WERI-Rb-1 (cell line): Measurements from ENCODE around the gene SLAMF9.
A peak's percentile ranks its signal among the peaks of the same experiment; 100 is the strongest.

Source experiments
- DNase-seq: peaks from one replicate; pipeline ENCODE4 v3.0.0-alpha.2; 2020
- H3K27ac ChIP-seq: fragments of 250-450 bp; sonication (Bioruptor Pico); 2 replicates; pipeline ENCODE4 v1.5.1; 2020; ENCODE audit warnings: mild to moderate bottlenecking, moderate library complexity
- H3K27me3 ChIP-seq: fragments of 250-450 bp; sonication (Bioruptor Pico); 2 replicates; pipeline ENCODE4 v1.5.1; 2021; ENCODE audit warnings: mild to moderate bottlenecking, low read depth, moderate library complexity; ENCODE audit not compliant: insufficient read depth, severe bottlenecking
- H3K36me3 ChIP-seq: fragments of 250-450 bp; sonication (Bioruptor Pico); 2 replicates; pipeline ENCODE4 v1.5.1; 2020; ENCODE audit warnings: mild to moderate bottlenecking, moderate library complexity
- H3K4me3 ChIP-seq: 2 replicates; pipeline ENCODE4 v1.5.1; 2011; ENCODE audit warnings: low read depth, mild to moderate bottlenecking, control low read depth, low read length
- H3K9me3 ChIP-seq: fragments of 250-450 bp; sonication (Bioruptor Pico); 2 replicates; pipeline ENCODE4 v1.5.1; 2021; ENCODE audit warnings: mild to moderate bottlenecking, moderate library complexity; ENCODE audit not compliant: severe bottlenecking
- TF ChIP-seq, protein P1 (sequence below): IDR thresholded peaks from 2 replicates; pipeline ENCODE4 v1.5.1; 2011; ENCODE audit warnings: low read depth, mild to moderate bottlenecking, control low read depth, inconsistent platforms, low read length

Gene SLAMF9

DNA sequence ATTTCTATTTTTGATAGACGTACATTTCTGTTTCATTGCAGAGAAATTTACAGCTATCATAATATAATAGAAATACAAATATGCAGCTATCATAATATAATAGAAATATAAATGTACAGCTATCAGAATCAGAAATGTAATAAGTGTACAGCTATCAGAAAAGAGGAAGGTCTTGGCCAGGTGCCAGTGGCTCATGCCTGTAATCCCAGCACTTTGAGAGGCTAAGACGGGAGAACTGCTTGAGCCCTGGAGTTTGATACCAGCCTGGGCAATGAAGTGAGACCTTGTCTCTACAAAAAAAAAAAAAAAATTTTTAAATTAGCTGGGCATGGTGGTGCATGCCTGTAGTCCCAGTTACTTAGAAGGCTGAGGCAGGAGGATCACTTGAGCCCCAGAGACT lies 39.9 kb upstream of the SLAMF9 start:
- Histone ChIP-seq H3K4me3 (no peak overlapping the region), H3K27me3 (no peaks in the 10 kb centered on the region), H3K27ac (no peak overlapping the region), H3K9me3 (no peaks in the 10 kb centered on the region), H3K36me3 (no peaks in the 10 kb centered on the region)
- TF ChIP-seq, protein P1, sequence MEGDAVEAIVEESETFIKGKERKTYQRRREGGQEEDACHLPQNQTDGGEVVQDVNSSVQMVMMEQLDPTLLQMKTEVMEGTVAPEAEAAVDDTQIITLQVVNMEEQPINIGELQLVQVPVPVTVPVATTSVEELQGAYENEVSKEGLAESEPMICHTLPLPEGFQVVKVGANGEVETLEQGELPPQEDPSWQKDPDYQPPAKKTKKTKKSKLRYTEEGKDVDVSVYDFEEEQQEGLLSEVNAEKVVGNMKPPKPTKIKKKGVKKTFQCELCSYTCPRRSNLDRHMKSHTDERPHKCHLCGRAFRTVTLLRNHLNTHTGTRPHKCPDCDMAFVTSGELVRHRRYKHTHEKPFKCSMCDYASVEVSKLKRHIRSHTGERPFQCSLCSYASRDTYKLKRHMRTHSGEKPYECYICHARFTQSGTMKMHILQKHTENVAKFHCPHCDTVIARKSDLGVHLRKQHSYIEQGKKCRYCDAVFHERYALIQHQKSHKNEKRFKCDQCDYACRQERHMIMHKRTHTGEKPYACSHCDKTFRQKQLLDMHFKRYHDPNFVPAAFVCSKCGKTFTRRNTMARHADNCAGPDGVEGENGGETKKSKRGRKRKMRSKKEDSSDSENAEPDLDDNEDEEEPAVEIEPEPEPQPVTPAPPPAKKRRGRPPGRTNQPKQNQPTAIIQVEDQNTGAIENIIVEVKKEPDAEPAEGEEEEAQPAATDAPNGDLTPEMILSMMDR, result no peak
- DNase-seq, result peak; percentile 71

GRCh38 chr1:159992161-159992560 lies 38.1 kb upstream of the SLAMF9 start:
- TF ChIP-seq, protein P1, result no peak
- H3K27me3 ChIP-seq, result no peaks in the 10 kb centered on the region
- DNase-seq, result peak; percentile 8
- H3K27ac ChIP-seq, result no peak overlapping the region
- no peak overlapping the region for H3K4me3 ChIP-seq
- H3K9me3 ChIP-seq, result no peaks in the 10 kb centered on the region
- H3K36me3 ChIP-seq, result no peaks in the 10 kb centered on the region

- Histone ChIP-seq H3K36me3 (no peaks in the 10 kb centered on the region), H3K4me3 (no peak overlapping the region), H3K27ac (no peak overlapping the region), H3K27me3 (no peaks in the 10 kb centered on the region), H3K9me3 (no peaks in the 10 kb centered on the region)
- TF ChIP-seq, protein P1, result no peak
- peak; percentile 0 for DNase-seq
Measured at GRCh38 chr1:159991513-159991912, 37.5 kb upstream of the SLAMF9 start.

DNA sequence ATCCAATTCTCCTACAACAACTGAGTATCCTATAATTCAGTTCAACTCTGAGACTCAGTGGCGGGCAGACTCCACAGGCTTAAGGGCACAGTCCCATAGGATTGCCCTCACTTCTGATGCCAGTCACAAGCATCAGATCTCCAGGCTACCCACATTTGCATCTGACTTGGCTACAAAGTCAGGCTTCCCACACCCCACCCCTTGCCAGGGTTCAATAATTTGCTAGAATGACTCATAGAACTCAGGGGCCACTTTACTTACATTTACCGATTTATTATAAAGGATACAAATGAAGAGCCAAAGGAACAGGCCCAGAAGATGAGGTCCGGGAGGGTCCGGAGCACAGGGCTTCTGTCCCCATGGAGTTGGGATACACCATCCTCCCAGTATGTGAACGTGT lies 36.0 kb upstream of the SLAMF9 start:
- Histone ChIP-seq H3K27me3 (no peaks in the 10 kb centered on the region), H3K36me3 (no peaks in the 10 kb centered on the region), H3K9me3 (no peaks in the 10 kb centered on the region), H3K4me3 (no peak overlapping the region), H3K27ac (no peak overlapping the region)
- TF ChIP-seq, protein P1, result no peak
- peak; percentile 2 for DNase-seq

DNA sequence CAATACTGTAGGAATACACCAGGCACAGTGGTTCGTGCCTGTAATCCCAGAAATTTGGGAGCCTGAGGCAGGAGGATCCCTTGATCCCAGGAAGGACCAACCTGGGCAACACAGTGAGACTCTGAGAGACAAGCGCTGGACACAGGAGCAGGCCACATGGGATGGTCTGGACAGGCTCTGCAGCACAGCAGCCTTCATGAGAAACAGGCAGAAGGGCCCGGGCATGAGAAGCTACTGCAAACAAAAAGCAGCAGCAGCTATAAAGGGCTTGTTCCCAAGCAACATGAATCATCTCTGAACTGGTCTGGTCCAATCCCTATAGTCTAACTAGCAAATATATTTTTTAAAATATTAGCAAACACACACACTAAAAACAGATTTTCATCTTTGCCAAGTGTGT lies 35.5 kb upstream of the SLAMF9 start:
- Histone ChIP-seq H3K27me3 (no peaks in the 10 kb centered on the region), H3K9me3 (no peaks in the 10 kb centered on the region), H3K4me3 (no peak overlapping the region), H3K36me3 (no peaks in the 10 kb centered on the region), H3K27ac (no peak overlapping the region)
- peak; percentile 5 for DNase-seq
- TF ChIP-seq, protein P1, result no peak

DNA sequence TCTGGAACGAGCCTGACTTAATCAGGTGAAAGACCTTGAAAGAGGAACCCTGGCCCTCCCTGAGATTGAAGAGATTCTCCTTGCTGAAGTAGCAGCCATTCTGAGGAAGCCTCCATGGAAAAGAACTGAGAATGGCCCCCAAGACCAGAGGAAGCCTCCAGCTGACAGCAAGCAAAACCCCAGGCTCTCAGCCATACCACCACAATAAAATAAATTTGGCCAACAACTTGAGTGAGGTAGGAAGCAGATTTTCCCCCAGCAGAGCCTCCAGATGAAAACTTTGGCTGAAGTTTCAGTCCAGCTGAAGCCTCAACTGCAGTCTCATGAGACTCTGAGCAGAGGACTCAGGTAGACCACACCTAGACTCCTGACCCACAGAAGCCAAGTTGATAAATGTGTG lies 34.0 kb upstream of the SLAMF9 start:
- H3K27ac ChIP-seq, result no peak overlapping the region
- TF ChIP-seq, protein P1, result no peak
- H3K36me3 ChIP-seq, result no peaks in the 10 kb centered on the region
- DNase-seq, result peak; percentile 2
- H3K27me3 ChIP-seq, result no peaks in the 10 kb centered on the region
- H3K4me3 ChIP-seq, result no peak overlapping the region
- H3K9me3 ChIP-seq, result no peaks in the 10 kb centered on the region
